IPS DF 6.9 (cell line): ENCODE results near the gene MMAA.
"Not testable (repeated sequence)": the region's sequence is repeated elsewhere in the genome, so short reads cannot be mapped to it uniquely, and the experiment has no call there.

Experiments
- DNase-seq: peaks from one replicate; pipeline ENCODE4 v3.0.0-alpha.2; 2013; ENCODE audit warnings: low read depth, low spot score
- H3K27ac ChIP-seq: one replicate; pipeline ENCODE4 v1.5.1; 2013; ENCODE audit warnings: low read length, control low read depth
- H3K27me3 ChIP-seq: 2 replicates; pipeline ENCODE4 v1.6.1; 2013; ENCODE audit warnings: mild to moderate bottlenecking, low read length; ENCODE audit not compliant: control insufficient read depth, insufficient read depth
- H3K36me3 ChIP-seq: 2 replicates; pipeline ENCODE4 v1.6.1; 2013; ENCODE audit warnings: low read length; ENCODE audit not compliant: control insufficient read depth, insufficient read depth
- H3K4me1 ChIP-seq: 2 replicates; pipeline ENCODE4 v1.6.1; 2013; ENCODE audit warnings: low read length; ENCODE audit not compliant: control insufficient read depth, insufficient read depth
- H3K4me3 ChIP-seq: 2 replicates; pipeline ENCODE4 v1.5.1; 2013; ENCODE audit warnings: mild to moderate bottlenecking, low read length
- H3K9me3 ChIP-seq: 2 replicates; pipeline ENCODE4 v1.6.1; 2013; ENCODE audit warnings: low read length, inconsistent platforms; ENCODE audit not compliant: control insufficient read depth, insufficient read depth
- WGBS: extraction: QIAGEN DNeasy Blood & Tissue Kit; methylation state at CpG from one replicate; pipeline ENCODE4 v1.1.7; 2013; ENCODE audit warnings: mixed read lengths, missing lambda C conversion rate; ENCODE audit not compliant: insufficient read length, insufficient coverage; 5-methylcytosine and 5-hydroxymethylcytosine counted together

Gene MMAA

DNA sequence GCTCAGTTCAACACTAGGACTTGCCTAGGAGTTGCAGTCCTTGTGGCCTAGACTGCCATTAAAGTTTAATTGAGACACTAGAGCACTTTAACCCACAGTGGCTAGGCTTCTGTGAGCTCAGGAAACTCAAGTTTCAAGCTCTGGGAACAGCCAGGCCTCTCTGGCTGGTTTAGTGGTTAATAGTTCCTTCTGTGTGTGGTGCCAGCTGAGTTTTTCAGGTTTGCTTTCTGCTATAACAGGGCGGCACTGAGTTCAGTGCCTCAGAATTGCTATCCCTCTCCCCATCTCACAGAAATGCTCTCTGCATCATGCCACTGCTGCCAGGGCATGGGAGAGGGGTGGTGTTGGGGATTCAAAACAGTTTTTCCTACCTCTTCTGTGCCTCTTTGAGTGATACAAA is 15.9 kb downstream of the MMAA start:
- no CpG with 5 or more reads among the region's 1 CpG for WGBS
- no peaks in the 10 kb centered on the region; the same call in 1 of the 2 replicates for H3K4me1 ChIP-seq
- no peak for DNase-seq
- H3K27ac ChIP-seq, result no peak overlapping the region
- H3K27me3 ChIP-seq, result no peaks in the 10 kb centered on the region
- H3K36me3 ChIP-seq, result no peaks in the 10 kb centered on the region
- no peaks in the 10 kb centered on the region for H3K9me3 ChIP-seq
- H3K4me3 ChIP-seq, result no peak overlapping the region

DNA sequence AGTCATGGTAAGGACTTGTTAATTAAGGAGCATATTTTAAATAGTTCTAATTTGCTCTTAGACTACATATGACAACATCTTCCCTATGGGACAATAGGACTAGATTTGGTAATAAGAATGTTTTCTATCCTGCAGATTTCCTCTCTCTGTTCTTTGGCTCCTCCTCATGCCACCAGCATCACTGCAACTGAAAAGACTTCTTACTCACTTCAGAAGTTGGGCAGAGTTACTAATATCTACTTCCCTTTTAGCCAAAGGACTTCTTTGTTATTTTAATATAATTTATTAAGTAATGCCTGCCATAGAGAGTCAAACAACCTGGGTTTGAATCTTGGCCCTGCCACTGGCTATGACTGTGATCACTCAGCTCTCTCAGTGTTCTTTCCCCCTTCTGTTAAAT is 16.4 kb downstream of the MMAA start:
- Histone ChIP-seq H3K27me3 (no peaks in the 10 kb centered on the region), H3K4me1 (no peaks in the 10 kb centered on the region; the same call in 1 of the 2 replicates), H3K4me3 (no peak overlapping the region), H3K36me3 (no peaks in the 10 kb centered on the region), H3K9me3 (no peaks in the 10 kb centered on the region), H3K27ac (no peak overlapping the region)
- DNase-seq, result no peak

DNA sequence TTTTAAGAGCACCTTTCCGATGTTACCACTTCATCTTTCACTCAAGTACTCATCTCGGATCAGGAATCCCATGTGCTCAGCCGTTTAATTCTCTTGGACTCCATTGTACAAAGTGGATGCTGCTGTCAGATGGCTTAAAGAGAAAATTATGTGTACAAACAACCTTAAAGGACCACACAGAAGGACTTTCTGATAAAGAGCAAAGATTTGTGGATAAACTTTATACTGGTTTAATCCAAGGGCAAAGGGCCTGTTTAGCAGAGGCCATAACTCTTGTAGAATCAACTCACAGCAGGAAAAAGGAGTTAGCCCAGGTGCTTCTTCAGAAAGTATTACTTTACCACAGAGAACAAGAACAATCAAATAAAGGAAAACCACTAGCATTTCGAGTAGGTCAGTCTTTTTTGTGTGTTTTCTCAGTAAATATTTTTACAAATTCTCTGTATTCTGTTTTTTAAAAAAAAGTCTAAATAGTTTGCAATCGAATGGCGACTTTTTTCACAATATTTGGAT is 20.1 kb downstream of the MMAA start:
- Histone ChIP-seq H3K27me3 (no peaks in the 10 kb centered on the region), H3K4me3 (no peak overlapping the region), H3K36me3 (no peaks in the 10 kb centered on the region), H3K4me1 (no peaks in the 10 kb centered on the region; the same call in 1 of the 2 replicates), H3K27ac (no peak overlapping the region), H3K9me3 (no peaks in the 10 kb centered on the region)
- DNase-seq, result no peak
- WGBS, result no CpG with 5 or more reads among the region's 6 CpGs

- H3K9me3 ChIP-seq, H3K4me3 ChIP-seq, DNase-seq, H3K27me3 ChIP-seq, H3K4me1 ChIP-seq, H3K36me3 ChIP-seq, H3K27ac ChIP-seq: not testable (repeated sequence)
- no CpG with 5 or more reads among the region's 2 CpGs for WGBS
Measured at GRCh38 chr4:145640236-145640635, 21.1 kb downstream of the MMAA start.

DNA sequence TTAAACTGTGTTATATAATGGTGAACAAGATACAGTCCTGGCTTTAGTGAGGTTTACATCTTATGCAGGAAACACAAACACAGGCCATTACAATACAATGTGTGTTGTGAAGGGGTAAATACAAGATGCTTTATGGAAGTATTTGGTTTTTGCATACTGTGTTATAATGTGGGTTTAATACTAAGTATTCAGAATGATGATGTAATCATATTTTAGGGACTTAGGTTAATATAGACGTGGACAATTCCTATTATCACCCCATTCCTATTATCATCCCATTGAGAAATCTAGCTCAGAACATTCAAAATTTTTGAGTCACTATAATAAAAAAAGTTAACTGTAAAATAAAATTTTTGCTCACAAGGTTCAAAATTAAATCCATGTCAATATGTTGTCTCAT is 24.1 kb downstream of the MMAA start:
- Histone ChIP-seq H3K27ac (no peak overlapping the region), H3K36me3 (no peaks in the 10 kb centered on the region), H3K4me3 (no peak overlapping the region), H3K4me1 (no peaks in the 10 kb centered on the region; the same call in 1 of the 2 replicates), H3K27me3 (no peaks in the 10 kb centered on the region), H3K9me3 (no peaks in the 10 kb centered on the region)
- DNase-seq, result no peak
- WGBS, result no CpG with 5 or more reads among the region's 1 CpG

DNA sequence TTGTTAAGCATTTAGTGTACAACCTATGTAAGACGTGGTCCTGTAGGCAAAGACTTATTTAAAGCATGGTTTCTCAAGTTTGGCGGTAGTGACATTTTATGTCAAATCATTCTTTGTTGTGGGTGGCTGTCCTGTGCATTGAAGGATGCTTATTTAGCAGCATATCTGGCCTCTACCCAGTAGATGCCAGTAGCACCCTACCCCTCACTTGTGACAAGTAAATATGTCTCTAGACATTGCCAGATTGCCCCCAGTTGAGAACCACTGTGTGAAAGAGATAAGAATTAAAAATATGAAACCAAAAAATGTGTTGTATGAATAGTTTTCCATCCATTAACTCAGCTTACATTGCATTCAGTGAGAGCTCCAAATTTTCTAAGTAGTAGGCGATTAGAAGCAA is 25.5 kb downstream of the MMAA start:
- no CpG with 5 or more reads among the region's 3 CpGs for WGBS
- Histone ChIP-seq H3K4me3 (no peak overlapping the region), H3K27me3 (no peaks in the 10 kb centered on the region), H3K4me1 (no peaks in the 10 kb centered on the region), H3K9me3 (no peaks in the 10 kb centered on the region), H3K36me3 (no peaks in the 10 kb centered on the region), H3K27ac (no peak overlapping the region)
- no peak for DNase-seq

DNA sequence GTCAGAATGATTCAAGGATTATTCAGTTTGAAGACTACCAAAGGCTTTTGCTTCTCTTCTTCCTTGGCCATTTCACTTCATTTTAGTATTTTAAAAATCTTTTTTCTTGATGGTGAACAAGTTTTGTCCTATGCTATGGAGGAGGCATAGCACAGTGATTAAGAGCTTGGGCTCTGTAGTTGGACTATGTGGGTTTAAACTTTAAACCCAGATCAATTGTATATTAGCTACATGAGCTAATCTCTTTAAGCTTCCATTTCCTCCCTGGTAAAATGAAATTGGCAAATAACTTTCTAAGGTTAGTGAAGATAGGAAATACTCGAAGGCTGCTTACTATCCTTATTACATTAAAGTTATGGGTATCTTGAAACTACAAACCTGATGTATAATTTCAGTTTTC is 37.0 kb downstream of the MMAA start:
- Histone ChIP-seq H3K4me3 (no peak overlapping the region), H3K4me1 (no peaks in the 10 kb centered on the region), H3K9me3 (no peaks in the 10 kb centered on the region), H3K27me3 (no peaks in the 10 kb centered on the region), H3K27ac (no peak overlapping the region), H3K36me3 (no peaks in the 10 kb centered on the region)
- no peak for DNase-seq
- no CpG with 5 or more reads among the region's 1 CpG for WGBS

DNA sequence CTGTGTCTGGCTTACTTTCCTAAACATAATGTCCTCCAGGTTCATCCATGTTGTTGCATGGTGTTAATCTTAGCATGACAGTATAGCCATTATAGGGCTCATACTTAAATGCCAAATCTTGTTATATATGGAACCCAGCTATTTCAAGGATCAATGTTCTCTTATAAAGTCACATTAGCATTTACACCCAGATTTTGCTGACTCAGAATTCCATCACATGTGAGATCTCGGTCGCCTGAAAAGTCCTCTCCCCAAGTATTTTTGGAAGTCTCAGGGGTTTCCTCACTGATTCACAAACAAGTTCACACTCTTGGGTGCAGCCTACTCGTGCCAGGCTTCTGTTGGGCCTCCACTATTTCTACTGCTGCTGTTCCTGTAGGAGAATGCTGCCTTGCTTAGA is 40.9 kb downstream of the MMAA start:
- H3K27ac ChIP-seq, result no peak overlapping the region
- H3K27me3 ChIP-seq, result no peaks in the 10 kb centered on the region
- no peak overlapping the region for H3K4me3 ChIP-seq
- H3K36me3 ChIP-seq, result no peaks in the 10 kb centered on the region
- DNase-seq, result no peak
- WGBS, result no CpG with 5 or more reads among the region's 3 CpGs
- H3K9me3 ChIP-seq, result no peaks in the 10 kb centered on the region
- no peaks in the 10 kb centered on the region for H3K4me1 ChIP-seq

- H3K36me3 ChIP-seq, result no peaks in the 10 kb centered on the region
- WGBS, result no CpG with 5 or more reads among the region's 3 CpGs
- no peak for DNase-seq
- no peaks in the 10 kb centered on the region for H3K9me3 ChIP-seq
- H3K27me3 ChIP-seq, result no peaks in the 10 kb centered on the region
- H3K27ac ChIP-seq, result no peak overlapping the region
- no peaks in the 10 kb centered on the region for H3K4me1 ChIP-seq
- H3K4me3 ChIP-seq, result no peak overlapping the region
Measured at GRCh38 chr4:145663194-145663593, 44.0 kb downstream of the MMAA start.

- Histone ChIP-seq H3K27ac (no peak overlapping the region), H3K27me3 (no peaks in the 10 kb centered on the region), H3K36me3 (no peaks in the 10 kb centered on the region), H3K4me3 (no peak overlapping the region), H3K9me3 (no peaks in the 10 kb centered on the region), H3K4me1 (no peaks in the 10 kb centered on the region)
- DNase-seq, result no peak
- WGBS, result 100% methylated on average over 1 of the region's 1 CpG
Measured at GRCh38 chr4:145665773-145666172, 46.6 kb downstream of the MMAA start.

- no peaks in the 10 kb centered on the region for H3K36me3 ChIP-seq
- H3K4me1 ChIP-seq, result no peaks in the 10 kb centered on the region
- H3K9me3 ChIP-seq, result no peaks in the 10 kb centered on the region
- DNase-seq, result no peak
- no peak overlapping the region for H3K4me3 ChIP-seq
- H3K27ac ChIP-seq, result no peak overlapping the region
- H3K27me3 ChIP-seq, result no peaks in the 10 kb centered on the region
Measured at GRCh38 chr4:145670422-145670821, 51.2 kb downstream of the MMAA start.
